Activated CD4-positive, alpha-beta T cell treated with anti-CD3 and anti-CD28 coated beads, Interleukin-2, amount 50 U/mL, for 4 hours (primary cell): ENCODE results near the gene TBX3.
A peak's percentile ranks its signal among the peaks of the same experiment; 100 is the strongest.
"Not testable (repeated sequence)": the region's sequence is repeated elsewhere in the genome, so short reads cannot be mapped to it uniquely, and the experiment has no call there.

Source experiments
- DNase-seq, 2 experiments: peaks; one replicate each; pipeline ENCODE4 v3.0.0-alpha.2; 2020

TBX3 gene

GRCh38 chr12:114684098-114684869 is at the start of gene TBX3:
TSS of gene TBX3 (minus strand) at chr12:114684175. CDS start at chr12:114683200, 975 bp downstream.
- DNase-seq = peak; percentile 6 to 14

- DNase-seq = no peak
Observed at GRCh38 chr12:114732426-114733030, 48.6 kb upstream of the TBX3 start.

- DNase-seq = no peak
Observed at GRCh38 chr12:114729731-114730130, 45.8 kb upstream of the TBX3 start.

GRCh38 chr12:114726092-114726710 is 42.2 kb upstream of the TBX3 start:
- no peak for DNase-seq

- not testable (repeated sequence) for DNase-seq
Observed at GRCh38 chr12:114722176-114722575, 38.2 kb upstream of the TBX3 start.

- DNase-seq = no peak
Observed at GRCh38 chr12:114721266-114721665, 37.3 kb upstream of the TBX3 start.

GRCh38 chr12:114713466-114714215 is 29.7 kb upstream of the TBX3 start:
- DNase-seq = no peak

- DNase-seq = no peak
Observed at GRCh38 chr12:114711689-114712152, 27.7 kb upstream of the TBX3 start.

GRCh38 chr12:114710151-114710550 is 26.2 kb upstream of the TBX3 start:
- DNase-seq = no peak

GRCh38 chr12:114709112-114709511 is 25.1 kb upstream of the TBX3 start:
- no peak for DNase-seq

GRCh38 chr12:114708598-114708997 is 24.6 kb upstream of the TBX3 start:
- DNase-seq = not testable (repeated sequence)

GRCh38 chr12:114704096-114704495 is 20.1 kb upstream of the TBX3 start:
- DNase-seq = no peak

GRCh38 chr12:114703060-114703493 is 19.1 kb upstream of the TBX3 start:
- no peak for DNase-seq

- no peak for DNase-seq
Observed at GRCh38 chr12:114702462-114702861, 18.5 kb upstream of the TBX3 start.

- no peak for DNase-seq
Observed at GRCh38 chr12:114701553-114701952, 17.6 kb upstream of the TBX3 start.

- no peak for DNase-seq
Observed at GRCh38 chr12:114701104-114701414, 17.1 kb upstream of the TBX3 start.

- DNase-seq = no peak
Observed at GRCh38 chr12:114700392-114701103, 16.6 kb upstream of the TBX3 start.

- DNase-seq = no peak
Observed at GRCh38 chr12:114698566-114699163, 14.7 kb upstream of the TBX3 start.

- no peak for DNase-seq
Observed at GRCh38 chr12:114697741-114698565, 14.0 kb upstream of the TBX3 start.

- DNase-seq = no peak
Observed at GRCh38 chr12:114697243-114697716, 13.3 kb upstream of the TBX3 start.
